LoVo (cell line): ENCODE measurements around the gene UBE3A.

Experiments used
- DNase-seq: peaks from one replicate; pipeline ENCODE4 v3.0.0-alpha.2; 2016; ENCODE audit warnings: low spot score

Gene UBE3A

DNA sequence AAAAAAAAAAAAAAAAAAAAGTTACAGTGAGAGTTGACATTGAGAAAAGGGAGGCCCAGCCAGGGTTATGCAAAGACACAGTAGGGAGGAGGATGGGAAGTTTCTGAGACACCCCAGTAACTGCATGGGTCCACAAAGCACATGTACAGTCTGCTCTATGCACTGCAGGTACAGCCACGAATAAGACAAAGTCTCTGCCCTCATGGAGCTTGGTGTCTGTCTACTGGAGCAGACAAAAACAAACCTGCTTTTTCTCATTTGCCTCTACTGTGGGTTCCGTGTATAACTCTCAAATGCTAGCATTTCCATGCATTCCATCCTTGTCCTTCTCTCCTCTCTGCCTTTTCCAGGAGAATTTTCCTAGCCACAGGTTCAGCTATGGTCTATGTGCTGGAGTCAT lies 107.4 kb downstream of the UBE3A start:
- DNase-seq: no peak

DNA sequence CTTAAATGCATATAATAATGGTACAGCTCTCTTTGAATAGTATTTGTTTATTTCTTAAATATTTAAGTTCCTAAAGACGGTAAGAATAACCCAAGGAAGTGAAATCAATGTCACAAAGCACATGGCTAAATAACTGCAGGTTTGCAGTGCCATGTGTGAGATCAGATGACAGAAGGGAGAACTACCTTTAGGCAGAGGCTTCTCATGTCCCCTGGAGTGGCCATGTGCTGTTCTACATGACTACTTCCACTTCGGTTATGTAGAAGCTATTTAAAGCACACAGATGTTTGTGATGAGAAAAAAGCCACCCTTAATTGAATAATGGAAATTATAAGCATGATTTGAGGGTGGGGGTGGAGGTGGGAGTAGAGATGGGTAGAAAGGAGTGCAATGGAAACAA lies 109.1 kb downstream of the UBE3A start:
- no peak for DNase-seq

GRCh38 chr15:25327686-25328085 lies 111.1 kb downstream of the UBE3A start:
- no peak for DNase-seq

DNA sequence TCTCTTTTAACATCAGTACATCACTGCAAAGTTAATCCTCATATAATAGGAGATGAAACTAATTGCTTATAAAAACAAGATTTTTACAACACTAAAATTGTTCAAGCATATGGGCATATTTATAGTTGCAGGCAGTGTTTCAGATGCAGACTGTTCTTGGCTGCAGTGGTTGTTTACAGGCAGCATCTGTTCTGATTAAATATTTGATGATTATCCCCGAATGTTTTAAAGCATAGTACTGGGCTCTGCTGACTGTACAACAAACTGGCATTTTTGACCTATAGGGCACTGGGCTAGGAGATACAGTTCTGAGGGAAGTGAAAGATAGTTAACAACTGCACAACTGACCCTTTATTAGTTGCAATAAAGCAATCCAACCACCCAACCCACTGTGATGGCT lies 113.6 kb downstream of the UBE3A start:
- no peak for DNase-seq

DNA sequence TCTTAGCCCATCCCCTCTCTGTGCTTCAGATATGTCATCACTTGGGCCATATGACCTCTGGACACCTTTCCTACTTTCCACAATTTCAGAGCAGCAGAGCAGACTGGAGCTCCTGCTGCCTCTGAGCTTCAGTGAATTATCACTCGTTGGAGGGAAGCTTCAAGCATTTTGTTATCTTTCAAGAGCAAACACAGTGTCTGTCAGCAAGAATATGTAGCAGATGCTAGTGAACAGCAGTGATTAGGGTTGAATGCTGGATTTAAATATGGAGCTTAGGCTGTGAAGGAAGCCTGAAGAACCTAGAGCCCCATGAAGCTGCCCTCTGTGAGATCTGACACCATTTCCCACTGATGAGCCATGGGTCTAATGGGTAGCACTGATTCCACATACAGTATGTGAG lies 115.4 kb downstream of the UBE3A start:
- no peak for DNase-seq

DNA sequence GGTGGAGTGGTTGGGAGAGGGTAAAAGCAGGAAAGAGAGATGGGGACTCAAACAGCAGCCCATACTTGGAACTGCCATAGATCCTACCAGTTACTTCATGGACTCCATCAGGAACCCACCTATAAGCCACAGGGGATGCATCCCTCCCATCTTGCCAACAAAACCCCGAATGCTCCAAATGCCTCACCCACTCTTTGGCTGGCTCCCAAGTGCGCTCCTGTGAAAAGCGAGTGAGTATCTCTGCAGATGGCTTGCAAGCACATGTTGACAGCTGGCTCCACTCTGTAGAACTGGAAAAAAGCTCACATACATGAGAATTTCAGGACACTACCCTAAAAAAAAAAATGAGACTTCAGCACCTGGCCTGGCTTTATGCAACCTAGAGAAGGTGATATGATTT lies 151.0 kb downstream of the UBE3A start:
- no peak for DNase-seq
